Activated naive CD8-positive, alpha-beta T cell (primary cell): ENCODE data around the gene SYP.

Experiments
- H3K27ac Mint-ChIP-seq: one replicate; pipeline ENCODE4 v1.8.0; 2021; ENCODE audit warnings: mixed read lengths
- H3K27me3 Mint-ChIP-seq: one replicate; pipeline ENCODE4 v1.8.0; 2021; ENCODE audit warnings: mixed read lengths
- H3K36me3 Mint-ChIP-seq: one replicate; pipeline ENCODE4 v1.8.0; 2021; ENCODE audit warnings: mixed read lengths
- H3K4me1 Mint-ChIP-seq: one replicate; pipeline ENCODE4 v1.8.0; 2021; ENCODE audit warnings: low read depth, mixed read lengths
- H3K4me3 Mint-ChIP-seq: one replicate; pipeline ENCODE4 v1.8.0; 2021; ENCODE audit warnings: mild to moderate bottlenecking, mixed read lengths
- H3K9me3 Mint-ChIP-seq: one replicate; pipeline ENCODE4 v1.8.0; 2021; ENCODE audit warnings: low read depth, mixed read lengths

SYP gene

GRCh38 chrX:49231333-49232000 is 31.5 kb upstream of the SYP start:
- H3K4me1 Mint-ChIP-seq = peaks cover 12% of the 10 kb centered on the region
- H3K27me3 Mint-ChIP-seq = no peaks in the 10 kb centered on the region
- peak overlapping the region; percentile 54 for H3K27ac Mint-ChIP-seq
- H3K4me3 Mint-ChIP-seq = peak overlapping the region; percentile 74
- H3K36me3 Mint-ChIP-seq = no peaks in the 10 kb centered on the region
- no peaks in the 10 kb centered on the region for H3K9me3 Mint-ChIP-seq

- H3K36me3 Mint-ChIP-seq = no peaks in the 10 kb centered on the region
Measured at GRCh38 chrX:49230500-49231232, 30.7 kb upstream of the SYP start.

GRCh38 chrX:49228185-49228584 is 28.2 kb upstream of the SYP start:
- no peaks in the 10 kb centered on the region for H3K9me3 Mint-ChIP-seq
- no peak overlapping the region for H3K4me3 Mint-ChIP-seq
- H3K27me3 Mint-ChIP-seq = no peaks in the 10 kb centered on the region
- H3K36me3 Mint-ChIP-seq = no peaks in the 10 kb centered on the region
- H3K4me1 Mint-ChIP-seq = peaks cover 6% of the 10 kb centered on the region
- no peak overlapping the region for H3K27ac Mint-ChIP-seq

More at GRCh38 chrX:49230500-49231232, 30.7 kb upstream of the SYP start:
- Mint-ChIP-seq H3K4me3 (peak overlapping the region; percentile 74), H3K27me3 (no peaks in the 10 kb centered on the region), H3K4me1 (peaks cover 10% of the 10 kb centered on the region), H3K27ac (peak overlapping the region; percentile 76), H3K9me3 (no peaks in the 10 kb centered on the region)

- Mint-ChIP-seq H3K4me1 (peaks cover 5% of the 10 kb centered on the region), H3K9me3 (no peaks in the 10 kb centered on the region), H3K4me3 (no peak overlapping the region), H3K27ac (no peak overlapping the region), H3K27me3 (no peaks in the 10 kb centered on the region), H3K36me3 (no peaks in the 10 kb centered on the region)
Measured at GRCh38 chrX:49227726-49228125, 27.7 kb upstream of the SYP start.

GRCh38 chrX:49226946-49227345 is 27.0 kb upstream of the SYP start:
- H3K27me3 Mint-ChIP-seq = no peaks in the 10 kb centered on the region
- no peaks in the 10 kb centered on the region for H3K9me3 Mint-ChIP-seq
- H3K36me3 Mint-ChIP-seq = no peaks in the 10 kb centered on the region
- H3K4me3 Mint-ChIP-seq = no peak overlapping the region
- no peak overlapping the region for H3K27ac Mint-ChIP-seq
- H3K4me1 Mint-ChIP-seq = peaks cover 5% of the 10 kb centered on the region

GRCh38 chrX:49225858-49226257 is 25.9 kb upstream of the SYP start:
- no peaks in the 10 kb centered on the region for H3K36me3 Mint-ChIP-seq
- no peak overlapping the region for H3K27ac Mint-ChIP-seq
- no peaks in the 10 kb centered on the region for H3K27me3 Mint-ChIP-seq
- H3K4me3 Mint-ChIP-seq = no peak overlapping the region
- no peaks in the 10 kb centered on the region for H3K9me3 Mint-ChIP-seq
- peaks cover 5% of the 10 kb centered on the region for H3K4me1 Mint-ChIP-seq

- Mint-ChIP-seq H3K4me3 (no peak overlapping the region), H3K4me1 (peaks cover 2% of the 10 kb centered on the region), H3K27me3 (no peaks in the 10 kb centered on the region), H3K36me3 (no peaks in the 10 kb centered on the region), H3K9me3 (no peaks in the 10 kb centered on the region), H3K27ac (no peak overlapping the region)
Measured at GRCh38 chrX:49221868-49222267, 21.9 kb upstream of the SYP start.

- Mint-ChIP-seq H3K9me3 (no peaks in the 10 kb centered on the region), H3K27me3 (no peaks in the 10 kb centered on the region), H3K4me3 (no peak overlapping the region), H3K36me3 (no peaks in the 10 kb centered on the region), H3K27ac (no peak overlapping the region), H3K4me1 (peaks cover 2% of the 10 kb centered on the region)
Measured at GRCh38 chrX:49220100-49220499, 20.1 kb upstream of the SYP start.

- Mint-ChIP-seq H3K9me3 (no peaks in the 10 kb centered on the region), H3K36me3 (no peaks in the 10 kb centered on the region), H3K27ac (no peak overlapping the region), H3K27me3 (no peaks in the 10 kb centered on the region), H3K4me3 (no peak overlapping the region), H3K4me1 (peaks cover 2% of the 10 kb centered on the region)
Measured at GRCh38 chrX:49214996-49215526, 15.1 kb upstream of the SYP start.

GRCh38 chrX:49214416-49214815 is 14.4 kb upstream of the SYP start:
- Mint-ChIP-seq H3K27me3 (no peaks in the 10 kb centered on the region), H3K4me3 (no peak overlapping the region), H3K4me1 (no peaks in the 10 kb centered on the region), H3K36me3 (no peaks in the 10 kb centered on the region), H3K9me3 (no peaks in the 10 kb centered on the region), H3K27ac (no peak overlapping the region)

GRCh38 chrX:49212861-49213260 is 12.9 kb upstream of the SYP start:
- Mint-ChIP-seq H3K4me1 (peaks cover 1% of the 10 kb centered on the region), H3K9me3 (no peaks in the 10 kb centered on the region), H3K36me3 (no peaks in the 10 kb centered on the region), H3K27ac (no peak overlapping the region), H3K4me3 (no peak overlapping the region), H3K27me3 (no peaks in the 10 kb centered on the region)

- Mint-ChIP-seq H3K9me3 (no peaks in the 10 kb centered on the region), H3K27ac (no peak overlapping the region), H3K4me1 (peaks cover 1% of the 10 kb centered on the region), H3K27me3 (no peaks in the 10 kb centered on the region), H3K36me3 (no peaks in the 10 kb centered on the region), H3K4me3 (no peak overlapping the region)
Measured at GRCh38 chrX:49212209-49212608, 12.2 kb upstream of the SYP start.

GRCh38 chrX:49211074-49211473 is 11.1 kb upstream of the SYP start:
- no peaks in the 10 kb centered on the region for H3K27me3 Mint-ChIP-seq
- H3K27ac Mint-ChIP-seq = no peak overlapping the region
- no peaks in the 10 kb centered on the region for H3K9me3 Mint-ChIP-seq
- peaks cover 1% of the 10 kb centered on the region for H3K4me1 Mint-ChIP-seq
- H3K4me3 Mint-ChIP-seq = no peak overlapping the region
- H3K36me3 Mint-ChIP-seq = no peaks in the 10 kb centered on the region

- no peaks in the 10 kb centered on the region for H3K9me3 Mint-ChIP-seq
- H3K36me3 Mint-ChIP-seq = no peaks in the 10 kb centered on the region
- no peaks in the 10 kb centered on the region for H3K27me3 Mint-ChIP-seq
Measured at GRCh38 chrX:49210406-49210805, 10.4 kb upstream of the SYP start.

GRCh38 chrX:49209434-49210251 is 9.7 kb upstream of the SYP start:
- H3K4me3 Mint-ChIP-seq = peak overlapping the region; percentile 13
- no peaks in the 10 kb centered on the region for H3K27me3 Mint-ChIP-seq
- H3K4me1 Mint-ChIP-seq = peaks cover 1% of the 10 kb centered on the region
- no peak overlapping the region for H3K27ac Mint-ChIP-seq
- H3K9me3 Mint-ChIP-seq = no peaks in the 10 kb centered on the region
- H3K36me3 Mint-ChIP-seq = no peaks in the 10 kb centered on the region

More at GRCh38 chrX:49210406-49210805, 10.4 kb upstream of the SYP start:
- Mint-ChIP-seq H3K4me1 (peaks cover 1% of the 10 kb centered on the region), H3K4me3 (no peak overlapping the region), H3K27ac (no peak overlapping the region)
